GM12875 (cell line): Measurements from ENCODE around the gene LRRC61.

Experiments used
- H3K4me3 ChIP-seq: one replicate; pipeline ENCODE4 v1.5.1; 2011; ENCODE audit warnings: low read depth, low read length, control low read depth
- TF ChIP-seq, protein P1 (sequence below): IDR thresholded peaks from 2 replicates; pipeline ENCODE4 v1.5.1; 2011; ENCODE audit warnings: low read depth, mild to moderate bottlenecking, control low read depth, inconsistent platforms, low read length, moderate library complexity, borderline replicate concordance; ENCODE audit not compliant: insufficient read depth

The LRRC61 gene

DNA sequence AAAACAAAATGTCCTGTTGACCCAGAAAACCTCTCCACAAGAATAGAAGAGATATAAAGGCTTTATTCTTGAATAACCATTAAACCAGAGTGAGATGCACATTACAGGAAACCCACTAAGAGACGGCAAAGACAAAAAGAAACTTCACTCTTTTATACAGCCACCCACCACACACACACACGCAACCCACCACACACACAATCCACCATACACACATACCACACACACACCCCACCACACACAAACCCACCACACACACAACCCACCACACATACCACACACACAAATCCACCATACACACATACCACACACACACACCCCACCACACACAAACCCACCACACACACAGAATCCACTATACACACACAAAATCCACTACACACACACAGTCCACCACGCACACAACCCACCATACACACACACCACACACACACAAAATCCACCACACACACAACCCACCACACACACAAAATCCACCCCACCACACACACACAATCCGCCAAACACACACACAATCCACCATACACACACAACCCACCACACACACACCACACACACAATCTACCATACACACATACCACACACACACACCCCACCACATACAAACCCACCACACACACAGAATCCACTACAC is 36.0 kb downstream of the LRRC61 start:
- H3K4me3 ChIP-seq, result no peak overlapping the region
- TF ChIP-seq, protein P1, sequence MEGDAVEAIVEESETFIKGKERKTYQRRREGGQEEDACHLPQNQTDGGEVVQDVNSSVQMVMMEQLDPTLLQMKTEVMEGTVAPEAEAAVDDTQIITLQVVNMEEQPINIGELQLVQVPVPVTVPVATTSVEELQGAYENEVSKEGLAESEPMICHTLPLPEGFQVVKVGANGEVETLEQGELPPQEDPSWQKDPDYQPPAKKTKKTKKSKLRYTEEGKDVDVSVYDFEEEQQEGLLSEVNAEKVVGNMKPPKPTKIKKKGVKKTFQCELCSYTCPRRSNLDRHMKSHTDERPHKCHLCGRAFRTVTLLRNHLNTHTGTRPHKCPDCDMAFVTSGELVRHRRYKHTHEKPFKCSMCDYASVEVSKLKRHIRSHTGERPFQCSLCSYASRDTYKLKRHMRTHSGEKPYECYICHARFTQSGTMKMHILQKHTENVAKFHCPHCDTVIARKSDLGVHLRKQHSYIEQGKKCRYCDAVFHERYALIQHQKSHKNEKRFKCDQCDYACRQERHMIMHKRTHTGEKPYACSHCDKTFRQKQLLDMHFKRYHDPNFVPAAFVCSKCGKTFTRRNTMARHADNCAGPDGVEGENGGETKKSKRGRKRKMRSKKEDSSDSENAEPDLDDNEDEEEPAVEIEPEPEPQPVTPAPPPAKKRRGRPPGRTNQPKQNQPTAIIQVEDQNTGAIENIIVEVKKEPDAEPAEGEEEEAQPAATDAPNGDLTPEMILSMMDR, result no peak

DNA sequence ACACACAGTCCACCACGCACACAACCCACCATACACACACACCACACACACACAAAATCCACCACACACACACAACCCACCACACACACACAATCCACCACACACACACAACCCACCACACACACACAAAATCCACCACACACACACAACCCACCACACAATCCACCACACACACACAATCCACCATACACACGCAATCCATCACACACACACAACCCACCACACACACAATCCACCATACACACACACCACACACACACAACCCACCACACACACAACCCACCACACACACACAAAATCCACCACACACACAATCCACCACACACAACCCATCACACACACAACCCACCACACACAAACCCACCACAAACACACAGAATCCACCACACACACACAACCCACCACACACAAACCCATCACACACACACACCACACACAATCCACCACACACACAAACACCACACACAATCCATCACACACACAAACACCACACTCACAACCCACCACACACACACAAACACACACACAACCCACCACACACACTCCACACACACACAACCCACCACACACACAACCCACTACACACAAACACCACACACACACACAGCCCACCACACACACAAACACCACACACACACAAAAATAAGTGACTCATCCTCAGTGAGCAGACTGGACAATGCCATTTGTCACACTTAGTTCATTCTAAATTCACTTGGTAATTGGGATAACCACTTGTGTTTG is 36.6 kb downstream of the LRRC61 start:
- TF ChIP-seq, protein P1, result no peak
- no peak overlapping the region for H3K4me3 ChIP-seq

DNA sequence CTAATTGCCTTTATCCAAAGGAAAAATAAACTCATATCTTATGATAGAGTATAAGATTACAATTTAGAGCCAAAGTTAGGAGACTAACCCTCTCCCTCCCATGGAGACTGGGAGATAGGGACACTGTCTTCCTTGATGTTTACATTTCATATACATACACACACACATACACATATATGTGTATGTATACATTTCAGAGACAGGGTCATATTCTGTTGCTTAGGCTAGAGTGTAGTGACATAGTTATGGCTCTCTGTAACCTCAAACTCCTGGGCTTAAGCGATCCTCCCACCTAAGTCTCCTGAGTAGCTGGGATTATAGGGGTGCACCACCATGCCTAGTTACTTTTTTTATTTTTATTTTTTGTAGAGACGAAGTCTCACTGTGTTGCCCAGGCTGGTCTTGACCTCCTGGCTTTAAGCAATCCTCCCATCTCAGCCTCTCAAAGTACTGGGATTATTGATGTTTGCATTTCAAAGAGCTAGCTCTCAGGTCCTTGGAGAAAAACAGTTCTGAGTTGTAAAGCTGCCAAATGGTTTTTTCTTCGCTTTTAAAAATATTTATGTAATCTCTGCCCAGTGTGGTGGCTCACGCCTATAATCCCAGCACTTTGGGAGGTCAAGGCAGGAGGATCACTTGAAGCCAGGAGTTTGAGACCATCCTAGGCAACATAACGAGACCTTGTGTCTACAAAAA is 37.4 kb downstream of the LRRC61 start:
- H3K4me3 ChIP-seq, result no peak overlapping the region
- TF ChIP-seq, protein P1, result no peak

DNA sequence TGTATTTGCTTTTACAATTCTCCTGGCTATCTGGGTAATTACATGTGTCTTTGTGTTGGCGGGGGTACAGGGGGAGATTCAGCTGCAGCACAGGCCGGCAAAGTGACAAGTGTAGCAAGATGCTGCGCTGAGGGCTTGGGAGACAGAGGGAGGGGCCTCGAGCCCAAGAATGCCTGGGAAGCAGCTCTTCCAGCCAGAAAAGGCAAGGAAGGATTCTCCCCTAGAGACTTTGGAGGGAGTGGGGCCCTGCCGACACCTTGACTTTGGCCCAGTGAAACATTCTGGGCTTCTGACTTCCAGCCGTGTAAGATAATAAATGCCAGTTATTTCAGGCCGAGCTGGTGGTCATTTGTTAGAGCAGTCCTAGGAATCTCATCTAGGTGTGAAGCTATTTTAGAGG is 38.2 kb downstream of the LRRC61 start:
- TF ChIP-seq, protein P1, result no peak
- H3K4me3 ChIP-seq, result no peak overlapping the region

DNA sequence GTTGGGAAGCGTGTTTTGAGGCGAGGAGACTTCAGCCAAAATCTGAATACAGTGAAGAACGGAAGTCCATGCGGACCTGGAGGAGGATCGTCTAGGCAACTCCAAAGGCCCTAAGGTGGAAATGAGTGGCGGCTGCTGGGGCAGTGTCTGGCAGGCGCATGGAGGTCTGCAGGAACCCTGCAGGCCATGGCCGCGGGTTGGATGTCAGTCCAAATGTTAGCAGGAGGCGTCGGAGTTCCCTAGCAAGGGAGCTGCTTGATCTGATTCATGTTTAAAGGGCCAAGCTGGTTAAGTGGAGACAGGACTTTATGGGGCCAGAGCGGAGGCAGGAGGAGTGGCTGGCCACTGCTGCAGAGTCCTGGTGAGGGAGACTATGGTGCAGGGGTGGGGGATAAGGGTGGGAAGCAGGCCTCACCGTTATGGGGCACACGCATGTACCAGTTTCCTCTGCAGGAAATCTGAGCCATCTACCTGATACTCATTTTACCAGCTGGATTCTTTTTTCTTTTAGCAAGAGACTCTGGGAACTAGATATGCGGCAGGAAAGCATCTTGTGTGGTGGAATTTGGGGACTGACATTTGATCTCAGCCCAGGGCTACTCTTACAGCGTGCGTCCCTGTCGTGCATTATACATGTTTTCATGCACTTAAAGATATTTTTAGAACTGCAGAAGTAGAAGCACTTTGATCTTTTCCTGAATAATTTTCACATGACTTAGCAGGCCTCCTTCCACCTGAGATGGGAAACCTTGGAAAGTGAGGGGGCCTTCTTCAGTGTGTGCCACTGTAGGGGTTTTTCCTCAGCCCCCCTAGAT is 38.9 kb downstream of the LRRC61 start:
- TF ChIP-seq, protein P1, result no peak
- H3K4me3 ChIP-seq, result no peak overlapping the region

DNA sequence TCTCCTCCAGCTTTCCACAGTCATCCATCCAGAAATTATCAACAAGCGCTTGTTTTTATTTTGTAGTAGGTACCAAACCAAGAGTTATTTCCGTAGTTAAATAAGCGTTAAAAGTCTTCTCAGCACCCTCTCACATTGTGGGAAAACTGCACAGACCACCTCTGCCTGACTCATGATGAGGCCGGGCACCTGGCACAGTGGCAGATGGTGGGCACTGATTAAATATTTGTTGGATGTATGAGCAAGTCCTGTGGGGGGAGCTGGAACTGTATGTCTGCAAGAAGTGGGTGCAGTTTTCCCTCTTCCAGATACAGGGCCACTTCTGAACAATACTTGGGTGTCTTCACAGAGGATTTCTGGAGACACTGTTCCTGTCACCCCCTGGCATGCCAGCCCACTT is 40.2 kb downstream of the LRRC61 start:
- no peak overlapping the region for H3K4me3 ChIP-seq

More for the DNA sequence above, 40.2 kb downstream of the LRRC61 start:
- TF ChIP-seq, protein P1, result no peak
